Measurements from ENCODE around the gene RCBTB1. TPM values are rescaled to one million over a fixed set of nuclear protein-coding genes. Genes with fewer than 3 reads are reported as not detected.

The RCBTB1 gene
- total RNA-seq, 2 experiments from 2014 or later, result 10.3 to 11.4 TPM

DNA sequence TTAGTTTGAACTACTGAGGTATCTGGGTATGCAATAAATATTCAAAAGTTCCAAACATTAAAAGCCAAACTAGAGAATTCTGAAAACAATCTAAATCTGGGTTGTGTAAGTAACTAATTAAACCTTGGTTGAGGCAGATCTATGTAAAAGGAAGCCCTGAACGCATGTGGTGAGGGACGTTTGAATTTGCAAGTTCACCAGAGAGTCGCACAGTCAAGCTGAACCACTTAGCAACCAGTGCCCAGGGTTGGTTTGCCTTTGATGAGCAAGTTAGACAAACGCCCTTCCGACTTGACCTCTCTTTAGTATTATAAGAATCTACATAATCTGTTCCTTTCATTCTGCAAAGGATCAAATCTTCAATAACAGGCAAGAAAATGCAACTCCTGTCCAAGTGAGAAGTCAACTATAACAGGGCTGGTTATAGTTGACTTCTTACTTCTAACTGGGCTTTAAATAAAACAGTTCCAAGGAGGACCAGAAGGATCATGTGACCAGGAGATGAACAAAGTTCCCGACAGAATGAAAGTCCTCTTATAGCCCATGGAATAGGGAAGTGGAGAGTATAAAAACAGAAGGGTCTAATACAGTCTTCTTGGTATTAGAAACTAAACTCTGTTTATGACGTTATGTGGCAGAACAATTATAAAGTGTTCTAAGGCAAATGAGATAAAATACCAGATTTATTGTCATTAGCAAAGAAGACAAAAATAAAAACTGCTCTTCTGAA, 49.0 kb downstream of the RCBTB1 start:
- Histone ChIP-seq H3K9me3 (ENCODE audit: control insufficient read depth in 1 of 2, insufficient read depth in 1 of 2, low read length in 2 of 2) (no peaks in the 10 kb centered on the region), H3K4me1 (ENCODE audit: insufficient read depth, low read length) (peaks cover 9% of the 10 kb centered on the region), H3K27ac (ENCODE audit: low read depth in 1 of 2, low read length in 2 of 2) (no peak overlapping the region), H3K27me3 (ENCODE audit: control insufficient read depth in 1 of 2, insufficient read depth in 2 of 2, low read length in 2 of 2) (no peaks in the 10 kb centered on the region), H3K4me3 (ENCODE audit: low read length) (no peak overlapping the region), H3K36me3 (ENCODE audit: insufficient read depth, low read length) (peaks cover 11% of the 10 kb centered on the region)
- Mint-ChIP-seq H3K27me3 (no peaks in the 10 kb centered on the region), H3K4me3 (no peak overlapping the region), H3K4me1 (ENCODE audit: low read depth) (peaks cover 22% of the 10 kb centered on the region), H3K27ac (no peak overlapping the region), H3K9me3 (no peaks in the 10 kb centered on the region), H3K36me3 (ENCODE audit: low read depth) (peaks cover 42% of the 10 kb centered on the region)
- intact Hi-C loops (cut with DNase I, micrococcal nuclease), result no loop called here
- TF ChIP-seq, protein P1, sequence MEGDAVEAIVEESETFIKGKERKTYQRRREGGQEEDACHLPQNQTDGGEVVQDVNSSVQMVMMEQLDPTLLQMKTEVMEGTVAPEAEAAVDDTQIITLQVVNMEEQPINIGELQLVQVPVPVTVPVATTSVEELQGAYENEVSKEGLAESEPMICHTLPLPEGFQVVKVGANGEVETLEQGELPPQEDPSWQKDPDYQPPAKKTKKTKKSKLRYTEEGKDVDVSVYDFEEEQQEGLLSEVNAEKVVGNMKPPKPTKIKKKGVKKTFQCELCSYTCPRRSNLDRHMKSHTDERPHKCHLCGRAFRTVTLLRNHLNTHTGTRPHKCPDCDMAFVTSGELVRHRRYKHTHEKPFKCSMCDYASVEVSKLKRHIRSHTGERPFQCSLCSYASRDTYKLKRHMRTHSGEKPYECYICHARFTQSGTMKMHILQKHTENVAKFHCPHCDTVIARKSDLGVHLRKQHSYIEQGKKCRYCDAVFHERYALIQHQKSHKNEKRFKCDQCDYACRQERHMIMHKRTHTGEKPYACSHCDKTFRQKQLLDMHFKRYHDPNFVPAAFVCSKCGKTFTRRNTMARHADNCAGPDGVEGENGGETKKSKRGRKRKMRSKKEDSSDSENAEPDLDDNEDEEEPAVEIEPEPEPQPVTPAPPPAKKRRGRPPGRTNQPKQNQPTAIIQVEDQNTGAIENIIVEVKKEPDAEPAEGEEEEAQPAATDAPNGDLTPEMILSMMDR (IDR thresholded peaks at IDR 0.05), result no peak
- ChIA-PET CTCF (no interaction called here), POLR2A (no interaction called here)
- ATAC-seq (ENCODE audit: poor library complexity) (no peak), DNase-seq (no peak)

DNA sequence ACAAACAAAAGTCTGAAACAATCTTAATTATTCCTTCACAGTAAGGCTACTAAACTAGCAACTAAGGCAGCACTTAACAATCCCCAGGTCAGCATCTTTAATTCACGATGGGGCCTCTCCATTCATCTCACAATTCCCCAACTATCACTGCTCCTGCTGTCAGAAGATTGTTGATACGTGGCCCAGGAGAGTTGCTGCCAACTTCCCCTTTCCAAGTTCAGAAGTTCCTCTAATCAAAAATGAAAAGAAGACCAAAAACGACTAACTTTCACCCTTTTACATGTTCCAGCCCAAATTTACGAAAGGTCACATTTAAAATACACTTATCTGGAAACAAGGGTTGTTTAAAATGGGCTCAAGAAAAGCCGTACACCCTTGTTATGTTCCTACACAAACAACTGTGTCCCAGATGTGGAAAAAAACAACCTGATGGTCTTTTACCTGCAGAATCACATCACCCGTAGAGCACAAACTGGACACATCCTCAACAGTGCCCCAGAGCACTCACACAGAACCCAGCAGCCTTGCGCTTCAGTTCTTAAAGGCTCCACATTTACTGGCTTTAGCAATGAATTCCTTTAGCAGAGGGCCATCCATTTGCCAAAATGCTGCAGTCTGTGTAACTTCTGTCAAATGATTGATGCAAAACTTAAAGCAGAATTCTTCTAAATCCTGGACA, 51.6 kb downstream of the RCBTB1 start:
- H3K36me3 Mint-ChIP-seq (ENCODE audit: low read depth), result peaks cover 53% of the 10 kb centered on the region
- no peak for ATAC-seq (ENCODE audit: poor library complexity)

DNA sequence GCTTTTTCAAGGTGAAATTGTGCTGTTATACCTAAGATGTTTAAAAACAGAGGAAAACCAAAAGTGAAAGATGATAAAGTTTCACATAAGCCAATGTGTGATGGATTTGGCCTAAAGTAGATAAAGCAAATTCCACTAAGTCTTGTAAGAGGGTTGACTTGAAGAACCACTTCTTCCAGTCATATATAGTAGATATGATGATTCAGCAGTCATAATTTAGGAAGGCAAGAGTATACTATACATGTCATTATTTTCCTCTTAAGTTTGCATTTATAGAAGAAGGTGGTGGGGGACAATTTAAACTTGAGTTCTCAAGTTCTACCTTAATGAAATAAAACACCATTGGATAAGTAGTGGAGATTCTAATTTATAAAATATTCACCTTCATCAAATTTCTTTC, 52.3 kb downstream of the RCBTB1 start:
- Histone ChIP-seq H3K27ac (ENCODE audit: low read depth in 1 of 2, low read length in 2 of 2) (no peak overlapping the region), H3K27me3 (ENCODE audit: control insufficient read depth in 1 of 2, insufficient read depth in 2 of 2, low read length in 2 of 2) (no peaks in the 10 kb centered on the region), H3K36me3 (ENCODE audit: insufficient read depth, low read length) (peaks cover 16% of the 10 kb centered on the region), H3K9me3 (ENCODE audit: control insufficient read depth in 1 of 2, insufficient read depth in 1 of 2, low read length in 2 of 2) (no peaks in the 10 kb centered on the region), H3K4me3 (ENCODE audit: low read length) (no peak overlapping the region), H3K4me1 (ENCODE audit: insufficient read depth, low read length) (no peaks in the 10 kb centered on the region)
- Mint-ChIP-seq H3K27me3 (no peaks in the 10 kb centered on the region), H3K4me1 (ENCODE audit: low read depth) (peaks cover 5% of the 10 kb centered on the region), H3K9me3 (no peaks in the 10 kb centered on the region), H3K36me3 (ENCODE audit: low read depth) (peaks cover 57% of the 10 kb centered on the region), H3K27ac (no peak overlapping the region), H3K4me3 (no peak overlapping the region)
- intact Hi-C loops (cut with DNase I, micrococcal nuclease), result no loop called here
- ChIA-PET CTCF (no interaction called here), POLR2A (no interaction called here)
- TF ChIP-seq, protein P1 (IDR thresholded peaks at IDR 0.05), result no peak
- DNase-seq (no peak), ATAC-seq (ENCODE audit: poor library complexity) (no peak)

More for the DNA sequence above, 51.6 kb downstream of the RCBTB1 start:
- Mint-ChIP-seq H3K27me3 (no peaks in the 10 kb centered on the region), H3K9me3 (no peaks in the 10 kb centered on the region), H3K4me1 (ENCODE audit: low read depth) (peaks cover 5% of the 10 kb centered on the region), H3K4me3 (no peak overlapping the region), H3K27ac (no peak overlapping the region)
- Histone ChIP-seq H3K27me3 (ENCODE audit: control insufficient read depth in 1 of 2, insufficient read depth in 2 of 2, low read length in 2 of 2) (no peaks in the 10 kb centered on the region), H3K9me3 (ENCODE audit: control insufficient read depth in 1 of 2, insufficient read depth in 1 of 2, low read length in 2 of 2) (no peaks in the 10 kb centered on the region), H3K36me3 (ENCODE audit: insufficient read depth, low read length) (peaks cover 11% of the 10 kb centered on the region), H3K4me1 (ENCODE audit: insufficient read depth, low read length) (no peaks in the 10 kb centered on the region), H3K4me3 (ENCODE audit: low read length) (no peak overlapping the region), H3K27ac (ENCODE audit: low read depth in 1 of 2, low read length in 2 of 2) (no peak overlapping the region)
- ChIA-PET CTCF (no interaction called here), POLR2A (no interaction called here)
- TF ChIP-seq, protein P1 (IDR thresholded peaks at IDR 0.05), result no peak
- DNase-seq, result peak in 1 of 14 experiments; percentile 26
- intact Hi-C loops (cut with DNase I, micrococcal nuclease), result no loop called here
